ENCODE results near the gene CXCL14. TPM values are rescaled to one million over a fixed set of nuclear protein-coding genes. Genes with fewer than 3 reads are reported as not detected.
A peak's percentile ranks its signal among the peaks of the same experiment; 100 is the strongest.

The CXCL14 gene
- total RNA-seq (2014; rRNA removed; shearing (Covaris generic); ENCODE audit: low replicate concordance) = not detected in 2 replicates

- DNase-seq = no peak
- Histone ChIP-seq H2AFZ (ENCODE audit: low read length) (no peak within 1 kb of the TSS), H3K9ac (ENCODE audit: low read length) (no peak within 1 kb of the TSS), H3K9me3 (ENCODE audit: low read length) (no peaks in the 10 kb centered on the region), H4K20me1 (ENCODE audit: insufficient read depth, low read depth, low read length) (no peaks in the 10 kb centered on the region), H3K79me2 (ENCODE audit: low read length) (no peaks in the 10 kb centered on the region), H3K9me2 (replicated peaks; ENCODE audit: insufficient read depth, low read length) (no peaks in the 10 kb centered on the region), H3K36me3 (ENCODE audit: insufficient read depth, low read length) (no peaks in the 10 kb centered on the region), H3K4me3 (ENCODE audit: low read length) (no peak within 1 kb of the TSS), H3K4me1 (ENCODE audit: low read length) (peaks cover 2% of the 10 kb centered on the region; the same call in 1 of the 2 replicates), H3K4me2 (ENCODE audit: low read depth, low read length, poor library complexity, severe bottlenecking) (no peak within 1 kb of the TSS), H3K27me3 (ENCODE audit: low read length) (no peaks in the 10 kb centered on the region), H3K27ac (ENCODE audit: low read length) (no peak within 1 kb of the TSS)
These were observed at the start of gene CXCL14 for GRCh38 chr5:135578685-135579341. Gene CXCL14 (minus strand): TSS chr5:135578991. CDS start chr5:135578778, 213 bp downstream.

GRCh38 chr5:135626636-135627035 is 47.8 kb upstream of the CXCL14 start:
- Histone ChIP-seq H3K27me3 (ENCODE audit: low read length) (no peaks in the 10 kb centered on the region; the same call in 1 of the 2 replicates), H3K27ac (ENCODE audit: low read length) (no peak overlapping the region), H2AFZ (ENCODE audit: low read length) (no peak overlapping the region), H3K4me3 (ENCODE audit: low read length) (no peak overlapping the region), H3K4me2 (ENCODE audit: low read depth, low read length, poor library complexity, severe bottlenecking) (no peak overlapping the region), H3K9me2 (replicated peaks; ENCODE audit: insufficient read depth, low read length) (no peaks in the 10 kb centered on the region), H3K9me3 (ENCODE audit: low read length) (no peaks in the 10 kb centered on the region), H3K4me1 (ENCODE audit: low read length) (no peaks in the 10 kb centered on the region), H3K9ac (ENCODE audit: low read length) (no peak overlapping the region), H3K79me2 (ENCODE audit: low read length) (no peaks in the 10 kb centered on the region), H3K36me3 (ENCODE audit: insufficient read depth, low read length) (no peaks in the 10 kb centered on the region), H4K20me1 (ENCODE audit: insufficient read depth, low read depth, low read length) (no peaks in the 10 kb centered on the region)
- DNase-seq = no peak

- H3K27me3 ChIP-seq (ENCODE audit: low read length) = no peaks in the 10 kb centered on the region; the same call in 1 of the 2 replicates
- no peak overlapping the region for H3K27ac ChIP-seq (ENCODE audit: low read length)
- no peaks in the 10 kb centered on the region for H3K4me1 ChIP-seq (ENCODE audit: low read length)
- no peak overlapping the region for H3K9ac ChIP-seq (ENCODE audit: low read length)
- H3K4me2 ChIP-seq (ENCODE audit: low read depth, low read length, poor library complexity, severe bottlenecking) = no peak overlapping the region
- H3K9me2 ChIP-seq (replicated peaks; ENCODE audit: insufficient read depth, low read length) = no peaks in the 10 kb centered on the region
- no peaks in the 10 kb centered on the region for H3K79me2 ChIP-seq (ENCODE audit: low read length)
- no peaks in the 10 kb centered on the region for H3K9me3 ChIP-seq (ENCODE audit: low read length)
- no peak overlapping the region for H2AFZ ChIP-seq (ENCODE audit: low read length)
- DNase-seq = no peak
- no peaks in the 10 kb centered on the region for H3K36me3 ChIP-seq (ENCODE audit: insufficient read depth, low read length)
- H3K4me3 ChIP-seq (ENCODE audit: low read length) = no peak overlapping the region
- H4K20me1 ChIP-seq (ENCODE audit: insufficient read depth, low read depth, low read length) = no peaks in the 10 kb centered on the region
These were observed 47.2 kb upstream of the CXCL14 start for GRCh38 chr5:135625961-135626360.

DNA sequence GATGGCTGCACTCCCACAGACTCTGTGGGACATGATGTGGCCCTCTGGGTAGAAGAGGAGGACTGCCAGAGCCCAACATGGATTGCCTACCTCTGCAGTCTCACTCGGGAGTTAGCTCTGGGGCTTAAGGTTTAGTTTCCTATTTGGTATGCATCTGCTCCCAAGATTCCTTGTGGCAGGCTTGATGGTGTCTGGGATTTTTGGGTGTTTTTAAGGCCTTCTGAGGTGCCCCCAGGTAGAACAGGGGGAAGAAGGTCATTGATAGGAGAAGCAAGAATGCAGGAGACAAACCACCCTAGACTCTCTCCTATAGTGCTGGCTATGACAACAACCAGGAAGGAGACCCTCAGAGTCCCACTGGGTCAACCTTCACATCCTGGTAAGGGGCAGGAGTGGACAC is 46.7 kb upstream of the CXCL14 start:
- no peak overlapping the region for H3K4me2 ChIP-seq (ENCODE audit: low read depth, low read length, poor library complexity, severe bottlenecking)
- no peak overlapping the region for H3K9ac ChIP-seq (ENCODE audit: low read length)
- H3K36me3 ChIP-seq (ENCODE audit: insufficient read depth, low read length) = no peaks in the 10 kb centered on the region
- no peak overlapping the region for H3K27ac ChIP-seq (ENCODE audit: low read length)
- H3K27me3 ChIP-seq (ENCODE audit: low read length) = no peaks in the 10 kb centered on the region; the same call in 1 of the 2 replicates
- no peak overlapping the region for H2AFZ ChIP-seq (ENCODE audit: low read length)
- no peaks in the 10 kb centered on the region for H4K20me1 ChIP-seq (ENCODE audit: insufficient read depth, low read depth, low read length)
- H3K4me3 ChIP-seq (ENCODE audit: low read length) = no peak overlapping the region
- H3K9me2 ChIP-seq (replicated peaks; ENCODE audit: insufficient read depth, low read length) = no peaks in the 10 kb centered on the region
- H3K9me3 ChIP-seq (ENCODE audit: low read length) = no peaks in the 10 kb centered on the region
- no peaks in the 10 kb centered on the region for H3K79me2 ChIP-seq (ENCODE audit: low read length)
- DNase-seq = no peak
- H3K4me1 ChIP-seq (ENCODE audit: low read length) = no peaks in the 10 kb centered on the region

- no peak for DNase-seq
These were observed 46.3 kb upstream of the CXCL14 start for GRCh38 chr5:135625061-135625460.

DNA sequence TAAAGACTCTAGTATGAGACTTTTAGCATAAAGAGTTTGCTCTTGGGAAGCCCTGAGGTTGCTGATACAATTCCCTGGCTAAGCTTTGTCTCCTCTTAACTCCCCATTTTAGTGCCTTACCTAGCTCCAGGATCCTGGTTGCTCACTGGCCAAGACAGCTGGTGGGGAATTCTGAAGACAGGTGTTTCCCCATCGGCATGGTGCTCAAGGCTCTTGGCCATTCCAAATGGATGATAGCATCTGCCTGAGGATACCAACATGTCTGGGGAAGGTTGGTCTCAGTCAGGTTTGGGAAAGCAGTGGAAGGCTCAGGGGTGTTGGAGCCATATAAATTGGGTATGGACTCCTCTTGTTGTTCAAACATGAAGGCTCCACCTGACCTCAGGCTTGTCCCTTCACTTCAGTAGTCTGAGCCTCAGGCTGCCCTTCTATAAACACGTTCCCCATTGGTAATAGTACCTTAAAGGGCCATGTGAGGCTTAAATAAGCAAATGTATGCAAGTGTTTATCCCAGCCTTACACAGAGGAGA is 44.5 kb upstream of the CXCL14 start:
- H2AFZ ChIP-seq (ENCODE audit: low read length) = no peak overlapping the region
- H3K27me3 ChIP-seq (ENCODE audit: low read length) = no peaks in the 10 kb centered on the region; the same call in 1 of the 2 replicates
- H3K4me3 ChIP-seq (ENCODE audit: low read length) = no peak overlapping the region
- no peaks in the 10 kb centered on the region for H3K36me3 ChIP-seq (ENCODE audit: insufficient read depth, low read length)
- H3K9me2 ChIP-seq (replicated peaks; ENCODE audit: insufficient read depth, low read length) = no peaks in the 10 kb centered on the region
- H3K9me3 ChIP-seq (ENCODE audit: low read length) = peaks cover 7% of the 10 kb centered on the region; the same call in 1 of the 2 replicates
- no peak overlapping the region for H3K27ac ChIP-seq (ENCODE audit: low read length)
- H3K9ac ChIP-seq (ENCODE audit: low read length) = no peak overlapping the region
- H3K79me2 ChIP-seq (ENCODE audit: low read length) = no peaks in the 10 kb centered on the region
- no peak for DNase-seq
- H4K20me1 ChIP-seq (ENCODE audit: insufficient read depth, low read depth, low read length) = no peaks in the 10 kb centered on the region
- H3K4me1 ChIP-seq (ENCODE audit: low read length) = no peaks in the 10 kb centered on the region
- H3K4me2 ChIP-seq (ENCODE audit: low read depth, low read length, poor library complexity, severe bottlenecking) = no peak overlapping the region

More at GRCh38 chr5:135625061-135625460, 46.3 kb upstream of the CXCL14 start:
- no peaks in the 10 kb centered on the region for H3K4me1 ChIP-seq (ENCODE audit: low read length)
- H3K27ac ChIP-seq (ENCODE audit: low read length) = no peak overlapping the region
- H3K4me3 ChIP-seq (ENCODE audit: low read length) = no peak overlapping the region
- no peaks in the 10 kb centered on the region for H4K20me1 ChIP-seq (ENCODE audit: insufficient read depth, low read depth, low read length)
- no peaks in the 10 kb centered on the region; the same call in 1 of the 2 replicates for H3K27me3 ChIP-seq (ENCODE audit: low read length)
- no peaks in the 10 kb centered on the region for H3K9me3 ChIP-seq (ENCODE audit: low read length)
- H3K9me2 ChIP-seq (replicated peaks; ENCODE audit: insufficient read depth, low read length) = no peaks in the 10 kb centered on the region
- H3K36me3 ChIP-seq (ENCODE audit: insufficient read depth, low read length) = no peaks in the 10 kb centered on the region
- no peak overlapping the region for H2AFZ ChIP-seq (ENCODE audit: low read length)
- H3K79me2 ChIP-seq (ENCODE audit: low read length) = no peaks in the 10 kb centered on the region
- no peak overlapping the region for H3K9ac ChIP-seq (ENCODE audit: low read length)
- no peak overlapping the region for H3K4me2 ChIP-seq (ENCODE audit: low read depth, low read length, poor library complexity, severe bottlenecking)

- Histone ChIP-seq H3K4me1 (ENCODE audit: low read length) (peaks cover 7% of the 10 kb centered on the region), H3K4me3 (ENCODE audit: low read length) (0 out of 2 replicates have a peak overlapping the region, but pooled peaks have one; percentile 6), H3K79me2 (ENCODE audit: low read length) (no peaks in the 10 kb centered on the region), H3K9ac (ENCODE audit: low read length) (no peak overlapping the region), H4K20me1 (ENCODE audit: insufficient read depth, low read depth, low read length) (no peaks in the 10 kb centered on the region), H3K27me3 (ENCODE audit: low read length) (no peaks in the 10 kb centered on the region), H3K9me3 (ENCODE audit: low read length) (peaks cover 7% of the 10 kb centered on the region), H3K4me2 (ENCODE audit: low read depth, low read length, poor library complexity, severe bottlenecking) (no peak overlapping the region), H3K36me3 (ENCODE audit: insufficient read depth, low read length) (no peaks in the 10 kb centered on the region), H3K27ac (ENCODE audit: low read length) (no peak overlapping the region), H2AFZ (ENCODE audit: low read length) (no peak overlapping the region), H3K9me2 (replicated peaks; ENCODE audit: insufficient read depth, low read length) (no peaks in the 10 kb centered on the region)
- no peak for DNase-seq
These were observed 36.9 kb upstream of the CXCL14 start for GRCh38 chr5:135615581-135616260.

- no peak overlapping the region for H3K9ac ChIP-seq (ENCODE audit: low read length)
- H3K4me2 ChIP-seq (ENCODE audit: low read depth, low read length, poor library complexity, severe bottlenecking) = no peak overlapping the region
- no peaks in the 10 kb centered on the region for H4K20me1 ChIP-seq (ENCODE audit: insufficient read depth, low read depth, low read length)
- no peak overlapping the region for H3K4me3 ChIP-seq (ENCODE audit: low read length)
- no peaks in the 10 kb centered on the region for H3K27me3 ChIP-seq (ENCODE audit: low read length)
- no peaks in the 10 kb centered on the region for H3K36me3 ChIP-seq (ENCODE audit: insufficient read depth, low read length)
- DNase-seq = no peak
- H3K9me3 ChIP-seq (ENCODE audit: low read length) = peaks cover 7% of the 10 kb centered on the region
- no peaks in the 10 kb centered on the region for H3K79me2 ChIP-seq (ENCODE audit: low read length)
- no peak overlapping the region for H3K27ac ChIP-seq (ENCODE audit: low read length)
- H3K9me2 ChIP-seq (replicated peaks; ENCODE audit: insufficient read depth, low read length) = no peaks in the 10 kb centered on the region
- H3K4me1 ChIP-seq (ENCODE audit: low read length) = peaks cover 7% of the 10 kb centered on the region
- no peak overlapping the region for H2AFZ ChIP-seq (ENCODE audit: low read length)
These were observed 36.4 kb upstream of the CXCL14 start for GRCh38 chr5:135615171-135615570.
